ENCODE measurements around the gene NEXMIF.

GRCh38 chrX:74705269-74705668, 220.0 kb downstream of the NEXMIF start:
- TF ChIP-seq CTCF (IDR thresholded peaks at IDR 0.05; ENCODE audit: low read length) (no peak), EZH2 (optimal IDR thresholded peaks at IDR 0.05; ENCODE audit: low read depth, low read length) (no peak)
